GM12875 (cell line): Measurements from ENCODE around the gene ZDHHC12.
"Not testable (repeated sequence)": the region's sequence is repeated elsewhere in the genome, so short reads cannot be mapped to it uniquely, and the experiment has no call there.

Experiments used
- H3K4me3 ChIP-seq: one replicate; pipeline ENCODE4 v1.5.1; 2011; ENCODE audit warnings: low read depth, low read length, control low read depth
- TF ChIP-seq, protein P1 (sequence below): IDR thresholded peaks from 2 replicates; pipeline ENCODE4 v1.5.1; 2011; ENCODE audit warnings: low read depth, mild to moderate bottlenecking, control low read depth, inconsistent platforms, low read length, moderate library complexity, borderline replicate concordance; ENCODE audit not compliant: insufficient read depth

The ZDHHC12 gene

DNA sequence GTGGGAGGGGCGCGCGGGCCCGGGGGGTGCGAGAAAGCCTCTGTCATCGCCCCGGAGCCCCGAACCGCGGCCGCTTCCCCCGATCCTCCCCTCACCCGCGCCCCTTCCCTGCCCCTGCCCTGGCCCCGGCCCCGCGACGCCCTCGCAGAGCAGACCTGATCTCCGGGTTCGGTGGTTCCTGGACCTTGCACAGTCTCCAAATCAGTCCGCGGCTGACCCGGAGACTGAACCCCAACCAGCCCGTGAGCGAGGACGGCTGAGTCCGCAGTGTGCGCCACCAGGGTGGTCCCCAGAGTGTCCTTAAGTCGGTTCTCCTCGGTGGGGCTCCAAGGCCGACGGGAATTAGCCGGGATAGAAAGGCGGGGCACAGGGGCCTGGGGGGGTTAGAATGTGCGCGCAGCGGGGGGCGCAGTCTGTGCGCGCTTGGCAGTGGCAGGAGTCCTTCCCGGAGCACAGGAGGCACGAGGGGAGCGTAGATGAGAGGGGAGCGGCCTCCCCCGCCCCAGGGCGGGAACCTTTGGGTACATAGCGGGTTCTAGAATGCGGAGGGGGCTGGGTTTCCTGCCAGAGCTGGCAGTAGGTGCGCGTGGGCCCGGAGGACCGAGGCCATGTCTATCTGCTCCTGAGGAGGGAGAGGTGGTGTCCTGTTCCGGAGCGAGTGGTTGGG, 20.8 kb downstream of the ZDHHC12 start:
- TF ChIP-seq, protein P1, sequence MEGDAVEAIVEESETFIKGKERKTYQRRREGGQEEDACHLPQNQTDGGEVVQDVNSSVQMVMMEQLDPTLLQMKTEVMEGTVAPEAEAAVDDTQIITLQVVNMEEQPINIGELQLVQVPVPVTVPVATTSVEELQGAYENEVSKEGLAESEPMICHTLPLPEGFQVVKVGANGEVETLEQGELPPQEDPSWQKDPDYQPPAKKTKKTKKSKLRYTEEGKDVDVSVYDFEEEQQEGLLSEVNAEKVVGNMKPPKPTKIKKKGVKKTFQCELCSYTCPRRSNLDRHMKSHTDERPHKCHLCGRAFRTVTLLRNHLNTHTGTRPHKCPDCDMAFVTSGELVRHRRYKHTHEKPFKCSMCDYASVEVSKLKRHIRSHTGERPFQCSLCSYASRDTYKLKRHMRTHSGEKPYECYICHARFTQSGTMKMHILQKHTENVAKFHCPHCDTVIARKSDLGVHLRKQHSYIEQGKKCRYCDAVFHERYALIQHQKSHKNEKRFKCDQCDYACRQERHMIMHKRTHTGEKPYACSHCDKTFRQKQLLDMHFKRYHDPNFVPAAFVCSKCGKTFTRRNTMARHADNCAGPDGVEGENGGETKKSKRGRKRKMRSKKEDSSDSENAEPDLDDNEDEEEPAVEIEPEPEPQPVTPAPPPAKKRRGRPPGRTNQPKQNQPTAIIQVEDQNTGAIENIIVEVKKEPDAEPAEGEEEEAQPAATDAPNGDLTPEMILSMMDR = no peak
- H3K4me3 ChIP-seq = peak overlapping the region; percentile 84

GRCh38 chr9:128702445-128702948, 21.4 kb downstream of the ZDHHC12 start, which contains the start of gene PKN3:
Gene PKN3, plus strand, starts transcription at chr9:128702503. Its CDS starts 413 bp downstream, at chr9:128702916.
- peak within 1 kb of the TSS; percentile 84 for H3K4me3 ChIP-seq
- TF ChIP-seq, protein P1 = peak; percentile 91

- H3K4me3 ChIP-seq = no peak overlapping the region
- TF ChIP-seq, protein P1 = no peak
These were observed 22.6 kb downstream of the ZDHHC12 start for GRCh38 chr9:128701227-128701854.

DNA sequence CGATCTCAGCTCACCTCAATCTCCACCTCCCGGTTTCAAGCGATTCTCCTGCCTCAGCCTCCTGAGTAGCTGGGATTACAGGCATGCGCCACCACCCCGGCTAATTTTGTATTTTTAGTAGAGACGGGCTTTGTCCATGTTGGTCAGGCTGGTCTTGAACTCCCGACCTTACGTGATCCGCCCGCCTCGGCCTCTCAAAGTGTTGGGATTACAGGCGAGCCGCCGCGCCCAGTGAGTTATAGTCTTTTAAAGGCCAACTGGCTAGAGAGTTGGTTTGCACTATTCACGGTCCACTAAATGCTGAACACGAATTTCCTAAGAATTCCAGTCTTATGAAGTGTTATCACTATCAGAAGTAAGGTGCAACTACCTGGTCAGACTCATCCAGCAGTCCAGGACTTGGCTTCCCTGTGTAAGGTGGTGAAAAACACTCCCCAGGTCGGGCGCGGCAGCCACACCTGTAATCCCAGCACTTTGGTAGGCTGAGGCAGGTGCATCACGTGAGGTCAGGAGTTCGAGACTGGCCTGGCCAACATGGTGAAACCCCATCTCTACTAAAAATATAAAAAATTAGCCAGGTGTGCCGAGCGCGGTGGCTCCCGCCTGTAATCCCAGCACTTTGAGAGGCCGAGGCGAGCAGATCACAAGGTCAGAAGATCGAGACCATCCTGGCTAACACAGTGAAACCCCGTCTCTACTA, 24.7 kb downstream of the ZDHHC12 start:
- H3K4me3 ChIP-seq = not testable (repeated sequence)

GRCh38 chr9:128696923-128697707, 26.8 kb downstream of the ZDHHC12 start:
- TF ChIP-seq, protein P1 = no peak
- H3K4me3 ChIP-seq = no peak overlapping the region

DNA sequence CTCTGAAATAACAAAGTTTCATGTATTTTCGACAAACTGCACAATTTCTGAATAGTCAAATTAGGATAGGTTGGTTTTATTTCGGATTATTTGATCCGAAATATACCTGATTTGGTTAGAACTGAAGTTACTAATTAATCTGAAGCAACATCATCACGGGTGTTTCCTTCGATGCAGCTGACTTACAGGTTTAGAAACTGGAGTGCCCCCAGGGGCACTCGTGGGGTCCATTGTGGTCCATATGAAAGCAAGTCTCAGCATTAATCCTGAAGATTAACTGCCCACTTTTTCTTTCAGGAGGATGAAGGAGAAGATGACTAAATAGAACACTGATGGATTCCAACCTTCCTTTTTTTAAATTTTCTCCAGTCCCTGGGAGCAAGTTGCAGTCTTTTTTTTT, 29.6 kb downstream of the ZDHHC12 start:
- TF ChIP-seq, protein P1 = no peak
- H3K4me3 ChIP-seq = no peak overlapping the region

DNA sequence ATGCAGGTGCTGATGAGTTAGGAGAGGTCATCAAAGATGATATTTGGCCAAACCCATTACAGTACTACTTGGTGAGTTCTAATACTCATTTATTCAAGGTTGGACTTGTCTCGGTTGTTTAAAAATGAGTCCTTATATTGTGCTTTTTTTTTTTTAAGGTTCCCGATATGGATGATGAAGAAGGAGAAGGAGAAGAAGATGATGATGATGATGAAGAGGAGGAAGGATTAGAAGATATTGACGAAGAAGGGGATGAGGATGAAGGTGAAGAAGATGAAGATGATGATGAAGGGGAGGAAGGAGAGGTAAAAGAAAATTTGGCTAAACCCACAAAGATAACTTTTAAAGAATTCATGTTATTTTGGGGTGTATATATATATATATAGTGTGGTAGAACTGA, 30.2 kb downstream of the ZDHHC12 start:
- H3K4me3 ChIP-seq = not testable (repeated sequence)
